Inflammatory macrophage treated with lipopolysaccharide for 1 hour (primary cell): ENCODE results near the gene C6orf62.
A peak's percentile ranks its signal among the peaks of the same experiment; 100 is the strongest.
"Not testable (repeated sequence)": the region's sequence is repeated elsewhere in the genome, so short reads cannot be mapped to it uniquely, and the experiment has no call there.

ENCODE experiments used
- DNase-seq, 2 donors: peaks; one replicate each; pipeline ENCODE4 v3.0.0-alpha.2; 2020 to 2022

C6orf62 gene

DNA sequence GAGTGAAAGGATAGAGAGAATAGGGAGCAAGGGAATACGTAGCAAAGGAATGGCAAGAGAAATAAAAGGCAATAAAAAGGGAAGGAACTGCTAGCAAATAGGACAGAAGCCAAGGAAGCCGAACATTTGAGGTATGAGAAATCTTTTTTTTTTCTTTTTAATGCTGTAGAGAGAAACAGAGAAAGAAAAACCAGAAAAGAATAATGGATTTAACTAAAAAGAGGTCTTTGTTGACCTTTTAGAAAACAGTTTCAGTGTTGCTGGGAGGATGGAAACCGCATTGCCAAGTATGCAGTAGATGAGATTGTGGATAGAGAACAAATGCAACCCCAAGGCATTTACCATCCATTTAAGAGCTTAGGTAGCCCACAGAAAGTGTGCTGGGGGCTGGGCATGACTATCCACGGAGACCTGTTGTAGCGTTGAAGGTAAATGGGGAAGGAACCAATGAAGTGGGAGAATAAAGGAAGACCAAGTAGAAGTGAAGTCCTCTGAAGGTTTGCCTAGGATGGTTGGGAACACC is 23.3 kb upstream of the C6orf62 start:
- DNase-seq: no peak

GRCh38 chr6:24740861-24741260 is 21.9 kb upstream of the C6orf62 start:
- DNase-seq: no peak

DNA sequence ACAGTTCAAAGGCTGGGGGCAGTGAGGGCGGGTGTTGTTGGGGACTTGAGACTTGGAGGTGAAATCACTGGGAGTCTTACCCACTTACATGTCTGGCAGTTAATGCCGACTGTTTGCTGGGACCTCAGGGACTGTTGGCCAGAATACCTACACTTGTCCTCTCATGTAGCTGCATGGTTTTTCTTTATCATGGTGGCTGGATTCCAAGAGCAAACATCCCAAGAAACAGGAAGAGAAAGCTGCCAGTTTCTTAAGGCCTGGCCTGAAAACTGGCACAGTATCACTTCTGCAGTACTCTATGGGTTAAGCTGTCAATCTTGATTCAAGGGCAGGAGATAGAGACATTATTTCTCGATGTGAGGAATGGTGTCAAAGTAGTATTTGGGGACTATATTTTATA is 19.8 kb upstream of the C6orf62 start:
- no peak for DNase-seq

GRCh38 chr6:24734710-24735109 is 15.8 kb upstream of the C6orf62 start:
- not testable (repeated sequence) for DNase-seq

- DNase-seq: no peak
These were observed 15.2 kb upstream of the C6orf62 start for GRCh38 chr6:24734166-24734565.

DNA sequence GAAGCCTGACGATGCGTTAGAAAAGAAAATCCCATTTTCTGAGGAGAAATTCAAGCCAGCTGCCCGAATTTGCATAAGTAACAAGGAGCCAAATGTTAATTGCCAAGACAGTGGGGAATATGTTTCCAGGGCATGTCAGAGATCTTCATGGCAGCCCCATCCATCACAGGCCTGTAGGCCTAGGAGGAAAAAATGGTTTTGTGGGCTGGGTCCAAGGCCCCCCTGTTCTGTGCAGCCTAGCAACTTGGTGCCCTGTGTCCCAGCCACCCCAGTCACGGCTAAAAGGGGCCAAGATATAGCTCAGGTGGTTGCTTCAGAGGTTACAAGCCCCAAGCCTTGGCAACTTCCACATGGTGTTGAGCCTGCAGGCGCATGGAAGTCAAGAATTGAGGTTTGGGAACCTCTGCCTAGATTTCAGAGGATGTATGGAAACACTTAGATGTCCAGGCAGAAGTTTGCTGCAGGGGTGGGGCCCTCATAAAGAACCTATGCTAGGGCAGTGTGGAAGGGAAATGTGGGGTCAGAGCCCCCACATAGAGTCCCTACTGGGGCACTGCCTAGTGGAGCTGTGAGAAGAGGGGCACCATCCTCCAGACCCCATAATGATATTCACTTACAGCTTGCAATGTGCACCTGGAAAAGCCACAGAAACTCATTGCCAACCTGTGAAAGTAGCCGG is 12.6 kb upstream of the C6orf62 start:
- not testable (repeated sequence) for DNase-seq

DNA sequence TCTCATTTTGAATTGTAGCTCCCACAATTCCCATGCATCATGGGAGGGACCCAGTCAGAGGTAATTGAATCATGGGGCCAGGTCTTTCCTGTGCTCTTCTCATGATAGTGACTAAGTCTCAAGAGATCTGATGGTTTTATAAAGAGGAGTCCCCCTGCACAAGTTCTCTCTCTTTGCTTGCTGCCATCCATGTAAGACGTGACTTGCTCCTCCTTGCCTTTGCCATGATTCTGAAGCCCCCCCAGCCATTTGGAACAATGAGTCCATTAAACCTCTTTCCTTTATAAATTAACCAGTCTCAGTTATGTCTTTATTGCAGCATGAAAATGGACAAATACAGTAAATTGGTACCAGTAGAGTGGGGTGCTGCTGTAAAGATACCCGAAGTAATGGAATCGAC is 11.7 kb upstream of the C6orf62 start:
- DNase-seq: not testable (repeated sequence)

- DNase-seq: no peak
These were observed 4.3 kb upstream of the C6orf62 start for GRCh38 chr6:24723270-24723669.

DNA sequence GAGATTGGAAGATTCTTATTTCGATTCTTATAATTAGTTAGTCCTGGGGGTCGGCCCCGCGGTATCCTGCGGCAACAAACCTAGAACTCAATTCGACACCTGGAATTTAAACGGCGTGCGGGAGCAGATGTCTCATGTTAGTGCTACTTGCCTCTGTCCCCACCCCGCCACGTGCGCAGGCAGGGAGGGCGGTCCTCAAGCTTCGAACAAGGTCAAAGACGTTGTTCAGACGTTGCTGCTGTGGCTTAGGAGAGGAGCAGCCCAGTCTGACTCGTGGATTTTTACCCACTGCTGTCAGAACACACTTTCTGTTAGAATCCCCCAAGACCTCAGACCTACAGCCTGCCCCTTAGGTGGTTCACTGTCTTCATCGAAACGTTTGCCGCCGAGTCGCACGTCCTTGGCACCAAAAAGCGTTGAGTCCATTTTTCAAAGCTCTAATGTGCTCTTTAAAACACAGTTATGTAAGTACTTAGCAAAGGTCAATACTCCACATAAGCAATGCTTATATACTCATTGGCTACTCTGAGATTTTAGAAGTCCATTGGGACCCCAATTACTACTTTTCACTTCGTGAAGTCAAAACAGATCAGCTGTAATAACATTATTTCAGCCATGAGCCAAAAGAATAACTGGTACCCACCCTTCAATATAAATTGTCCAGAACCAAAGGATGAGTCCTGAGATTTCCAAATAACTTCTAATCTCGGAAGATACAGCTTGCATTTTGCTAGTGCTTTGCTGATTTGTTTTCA is 2.7 kb upstream of the C6orf62 start:
- no peak for DNase-seq

DNA sequence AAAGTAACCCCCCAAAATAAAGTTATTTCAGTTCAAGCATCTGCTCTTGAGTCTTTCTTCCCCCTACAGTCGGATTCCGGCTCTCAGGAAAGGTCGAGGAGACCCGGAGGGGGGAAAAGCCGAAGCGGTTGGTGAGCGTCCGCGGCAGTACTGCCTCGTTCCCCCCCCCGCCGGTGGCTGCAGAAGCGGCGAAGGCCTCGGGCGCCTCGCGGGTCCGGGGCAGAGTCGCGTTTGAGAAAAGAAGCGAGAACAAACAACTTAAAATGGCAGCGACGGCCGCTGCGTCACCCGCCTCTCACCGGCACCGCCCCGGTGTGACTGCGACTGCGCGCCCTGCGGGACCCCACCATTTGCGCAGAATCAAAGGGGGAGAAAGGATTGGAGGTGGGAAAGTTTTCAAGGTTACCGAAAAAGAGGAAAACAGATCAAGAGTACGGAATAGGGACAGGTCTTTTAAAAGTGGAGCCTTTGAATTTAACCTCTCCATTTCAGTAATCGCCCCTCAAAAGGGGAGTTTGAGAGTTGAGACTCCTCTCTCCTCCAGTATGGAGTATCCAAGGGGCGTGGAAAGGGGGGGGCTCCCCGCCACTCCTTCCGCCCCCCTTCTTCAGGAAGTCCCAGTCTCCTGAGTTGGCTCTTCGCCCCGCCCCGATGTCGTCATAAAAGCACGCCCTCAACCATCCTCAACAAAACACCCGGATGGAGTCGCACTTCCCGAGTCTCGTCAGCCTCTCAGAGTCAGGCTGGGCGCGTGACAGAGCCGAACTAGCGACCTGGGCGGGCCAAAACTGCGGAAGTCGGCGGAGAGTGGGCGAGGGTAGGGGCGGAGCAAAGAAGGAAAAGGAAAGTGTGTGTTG is 1.9 kb upstream of the C6orf62 start:
- DNase-seq: peak; percentile 100

DNA sequence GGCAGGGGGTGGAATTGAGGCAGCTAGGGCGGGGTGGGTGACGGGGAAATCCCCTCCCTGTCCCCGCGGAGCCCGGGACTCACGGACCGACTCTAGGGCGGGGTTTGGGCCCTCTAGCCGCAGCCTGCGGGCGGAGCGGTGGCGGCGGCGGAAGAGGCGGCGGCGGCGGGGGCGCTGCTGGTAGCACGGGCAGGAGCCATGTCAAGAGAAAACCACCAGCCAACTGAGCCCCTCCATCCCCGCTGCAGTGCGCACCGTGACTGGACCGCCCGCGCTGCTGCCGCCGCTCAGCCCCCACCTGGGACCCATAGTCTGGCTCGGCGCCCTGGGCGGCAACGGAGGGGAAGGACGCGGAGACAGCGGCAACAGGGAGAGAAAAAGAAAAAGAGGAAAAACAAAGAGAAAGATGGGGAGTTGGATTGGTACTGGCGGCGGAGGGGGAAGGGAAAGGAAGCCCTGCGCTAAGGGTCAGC is 1.2 kb upstream of the C6orf62 start:
- peak; percentile 87 to 89 for DNase-seq

- DNase-seq: no peak
These were observed 367 bp downstream of the C6orf62 start for GRCh38 chr6:24718449-24719124.

DNA sequence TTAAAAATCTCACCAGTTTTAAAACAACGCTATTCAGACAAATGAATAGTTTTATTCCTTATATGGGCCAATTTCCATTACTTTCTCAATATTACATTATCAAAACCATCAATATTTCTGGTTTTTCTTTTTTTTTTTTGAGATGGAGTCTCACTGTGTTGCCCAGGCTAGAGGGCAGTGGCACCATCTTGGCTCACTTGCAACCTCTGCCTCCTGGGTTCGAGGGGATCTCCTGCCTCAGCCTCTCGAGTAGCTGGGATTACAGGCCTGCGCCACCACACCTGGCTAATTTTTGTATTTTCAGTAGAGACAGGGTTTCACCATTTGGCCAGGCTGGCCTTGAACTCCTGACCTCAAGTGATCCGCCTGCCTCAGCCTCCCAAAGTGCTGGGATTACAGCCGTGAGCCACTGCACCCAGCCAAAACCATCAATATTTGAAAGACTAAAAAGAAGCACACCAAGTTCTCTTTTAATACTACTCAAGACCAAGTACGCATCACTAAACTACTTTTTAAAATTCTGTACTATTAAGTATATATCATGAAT is 2.3 kb downstream of the C6orf62 start:
- not testable (repeated sequence) for DNase-seq

GRCh38 chr6:24710519-24711303 is 8.2 kb downstream of the C6orf62 start:
- no peak for DNase-seq

DNA sequence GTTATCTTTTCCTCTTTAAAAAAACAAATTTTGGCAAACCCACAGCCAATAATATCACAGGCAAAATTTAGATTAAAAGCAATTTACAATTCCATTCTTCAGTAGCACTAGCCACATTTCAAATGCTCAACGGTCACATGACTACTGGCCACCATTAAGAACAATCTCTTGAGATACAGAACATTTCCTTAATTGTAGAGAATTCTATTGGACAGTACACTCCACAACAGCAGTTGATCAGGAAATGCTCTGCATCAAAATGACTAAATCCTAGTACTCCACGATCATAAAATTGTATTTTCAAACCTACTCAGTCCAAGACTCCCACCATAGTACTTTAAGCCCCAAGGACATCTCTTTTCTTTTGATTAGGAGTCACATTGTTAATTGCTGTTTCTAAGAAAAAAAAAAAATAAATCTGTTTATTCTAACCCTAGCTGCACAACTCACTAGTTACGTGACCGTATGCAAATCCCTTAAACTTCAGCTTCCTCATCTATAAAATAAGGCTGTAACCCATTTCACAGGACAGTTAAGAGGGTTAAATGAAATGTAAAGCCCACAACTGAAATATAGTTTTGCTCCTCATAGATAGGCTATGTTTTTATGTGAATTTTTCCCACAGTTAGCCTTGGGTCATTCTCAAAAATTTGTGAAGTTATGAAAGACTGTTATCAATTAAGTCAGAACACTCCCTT is 9.8 kb downstream of the C6orf62 start:
- no peak for DNase-seq

DNA sequence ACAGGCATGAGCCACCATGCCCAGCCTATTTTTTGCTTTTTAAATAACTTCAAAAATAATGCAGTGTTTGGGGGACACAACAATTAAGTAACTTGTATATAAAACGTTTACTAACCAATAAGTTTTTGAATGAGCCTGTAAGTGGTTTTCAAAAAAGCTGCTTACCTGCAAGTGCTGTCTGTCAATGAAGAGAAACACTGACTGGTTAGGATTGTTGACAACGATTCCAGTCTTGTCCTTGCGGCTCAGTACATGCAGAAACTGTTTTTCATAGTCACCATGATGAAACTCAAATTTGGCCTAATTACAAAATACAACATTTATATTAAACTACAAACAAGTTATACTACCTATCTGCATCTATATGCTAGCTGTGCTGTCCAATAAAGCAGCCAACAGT is 10.3 kb downstream of the C6orf62 start:
- DNase-seq: no peak

DNA sequence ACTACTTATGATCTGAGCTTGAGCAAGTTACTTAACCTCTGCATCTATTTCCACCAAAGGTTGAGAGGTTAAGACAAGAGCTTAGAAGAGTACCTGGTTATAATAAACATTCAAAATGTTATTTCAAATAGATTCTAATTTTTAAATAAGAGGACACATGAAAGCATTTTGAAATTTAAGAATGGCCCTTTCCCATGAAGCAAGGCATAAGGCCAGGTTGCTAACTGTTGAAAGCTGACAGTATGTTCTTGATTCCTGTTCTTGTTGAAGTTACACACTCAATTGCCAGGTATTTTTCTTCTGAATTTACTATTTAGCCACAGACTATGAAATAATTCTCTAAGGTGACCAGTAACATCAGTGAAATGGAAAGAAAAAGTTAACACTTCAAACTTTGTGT is 14.5 kb downstream of the C6orf62 start:
- no peak for DNase-seq

- DNase-seq: no peak
These were observed 16.2 kb downstream of the C6orf62 start for GRCh38 chr6:24702720-24703282.

GRCh38 chr6:24699521-24700359 is 19.2 kb downstream of the C6orf62 start:
- no peak for DNase-seq
